Neural cell (in vitro differentiated cells): Measurements from ENCODE around the gene FCHSD2. TPM values are rescaled to one million over a fixed set of nuclear protein-coding genes. Genes with fewer than 3 reads are reported as not detected.

Experiments used
- H2AFZ ChIP-seq: fragments of 200-600, 300-800 bp; sonication (generic), shearing (Covaris generic); 2 replicates; pipeline ENCODE4 v1.6.0; 2014; ENCODE audit warnings: low read depth, mild to moderate bottlenecking, antibody characterized with exemption, low read length, moderate library complexity
- H3F3A ChIP-seq: fragments of 200-600 bp; shearing (Covaris generic); 2 replicates; pipeline ENCODE4 v1.6.1; 2016; ENCODE audit warnings: mild to moderate bottlenecking, moderate library complexity, mixed read lengths, antibody characterized with exemption, low read length; ENCODE audit not compliant: insufficient read depth, poor library complexity, severe bottlenecking
- H3K27ac ChIP-seq: fragments of 200-600, 300-800 bp; sonication (generic), shearing (Covaris generic); 2 replicates; pipeline ENCODE4 v1.5.1; 2014; ENCODE audit warnings: mild to moderate bottlenecking, low read length, moderate library complexity
- H3K27me3 ChIP-seq: fragments of 300-800, 200-600 bp; sonication (generic), shearing (Covaris generic); 2 replicates; pipeline ENCODE4 v1.6.0; 2014; ENCODE audit warnings: mild to moderate bottlenecking, low read depth, low read length, moderate library complexity; ENCODE audit not compliant: insufficient read depth
- H3K36me3 ChIP-seq: fragments of 300-800, 200-600 bp; sonication (generic), shearing (Covaris generic); 2 replicates; pipeline ENCODE4 v1.5.1; 2014; ENCODE audit warnings: mild to moderate bottlenecking, antibody characterized with exemption, low read length, moderate library complexity; ENCODE audit not compliant: insufficient read depth
- H3K4me2 ChIP-seq: fragments of 300-800, 200-600 bp; sonication (generic), shearing (Covaris generic); 2 replicates; pipeline ENCODE4 v1.6.0; 2014; ENCODE audit warnings: mild to moderate bottlenecking, low read length
- H3K4me3 ChIP-seq: fragments of 300-800, 200-600 bp; sonication (generic), shearing (Covaris generic); 2 replicates; pipeline ENCODE4 v1.5.1; 2014; ENCODE audit warnings: mild to moderate bottlenecking, low read length, moderate library complexity
- H3K79me2 ChIP-seq: fragments of 200-600 bp; shearing (Covaris generic); replicated peaks from 2 replicates; pipeline ENCODE4 v1.6.0; 2014; ENCODE audit warnings: mild to moderate bottlenecking, low read length, moderate library complexity; ENCODE audit not compliant: insufficient read depth
- H3K9ac ChIP-seq: fragments of 300-800, 200-600 bp; sonication (generic), shearing (Covaris generic); 2 replicates; pipeline ENCODE4 v1.6.1; 2016; ENCODE audit warnings: mild to moderate bottlenecking, low read length, mixed read lengths
- H3K9me2 ChIP-seq: fragments of 200-600 bp; shearing (Covaris generic); 2 replicates; pipeline ENCODE4 v1.6.1; 2016; ENCODE audit warnings: mild to moderate bottlenecking, low read length, mixed read lengths; ENCODE audit not compliant: insufficient read depth
- H3K9me3 ChIP-seq: fragments of 200-600, 300-800 bp; sonication (generic), shearing (Covaris generic); 2 replicates; pipeline ENCODE4 v1.6.1; 2016; ENCODE audit warnings: mild to moderate bottlenecking, mixed run types, low read length, moderate library complexity, mixed read lengths
- H4K20me1 ChIP-seq: fragments of 200-600 bp; shearing (Covaris generic); 2 replicates; pipeline ENCODE4 v1.6.1; 2016; ENCODE audit warnings: mild to moderate bottlenecking, mixed run types; ENCODE audit not compliant: insufficient read depth
- CTCF ChIP-seq: fragments of 450-650 bp; IDR thresholded peaks from 2 replicates; pipeline ENCODE4 v1.5.1; 2014; ENCODE audit warnings: antibody characterized with exemption, mild to moderate bottlenecking, moderate library complexity; ENCODE audit not compliant: poor library complexity, severe bottlenecking
- EP300 ChIP-seq: fragments of 450-650 bp; conservative IDR thresholded peaks from 2 replicates; pipeline ENCODE4 v1.6.1; 2014; ENCODE audit warnings: antibody characterized with exemption, mild to moderate bottlenecking, moderate library complexity; ENCODE audit not compliant: poor library complexity, severe bottlenecking
- EZH2 ChIP-seq: fragments of 200-600, 300-800 bp; shearing (Covaris generic), sonication (generic); IDR thresholded peaks from 2 replicates; pipeline ENCODE4 v1.6.1; 2014; ENCODE audit warnings: antibody characterized with exemption, low read length, borderline replicate concordance, mild to moderate bottlenecking; ENCODE audit not compliant: insufficient read depth, poor library complexity, severe bottlenecking
- MXI1 ChIP-seq: fragments of 450-650 bp; conservative IDR thresholded peaks from 2 replicates; pipeline ENCODE4 v1.6.1; 2014; ENCODE audit warnings: antibody characterized with exemption, mild to moderate bottlenecking; ENCODE audit not compliant: poor library complexity, severe bottlenecking
- POLR2AphosphoS5 ChIP-seq: IDR thresholded peaks from 2 replicates; pipeline ENCODE4 v1.6.1; 2012
- RAD21 ChIP-seq: fragments of 450-650 bp; conservative IDR thresholded peaks from 2 replicates; pipeline ENCODE4 v1.6.1; 2014; ENCODE audit warnings: antibody characterized with exemption, mild to moderate bottlenecking, moderate library complexity
- SMC3 ChIP-seq: fragments of 450-650 bp; conservative IDR thresholded peaks from 2 replicates; pipeline ENCODE4 v1.6.1; 2014; ENCODE audit warnings: antibody characterized with exemption, mild to moderate bottlenecking, moderate library complexity; ENCODE audit not compliant: poor library complexity
- TAF1 ChIP-seq: IDR thresholded peaks from 2 replicates; pipeline ENCODE4 v1.6.1; 2012; ENCODE audit warnings: low read depth
- polyA plus RNA-seq: library from polyadenylated mRNA; depleted of rRNA; stranded (reverse); fragments of >200 nt; gene quantifications from 2 replicates; pipeline ENCODE4 v1.2.3, GENCODE V29; 2014
- TF ChIP-seq, protein P1 (sequence below): IDR thresholded peaks from 2 replicates; pipeline ENCODE4 v1.6.1; 2012; ENCODE audit warnings: borderline replicate concordance

Gene FCHSD2
- polyA plus RNA-seq, 1 donor from 2014 or later, result 40.8 TPM

- no peaks in the 10 kb centered on the region for H3K9me3 ChIP-seq
- H3K9me2 ChIP-seq, result no peaks in the 10 kb centered on the region
- H3K79me2 ChIP-seq, result no peaks in the 10 kb centered on the region
- H2AFZ ChIP-seq, result no peak overlapping the region
- H3K36me3 ChIP-seq, result no peaks in the 10 kb centered on the region
- no peaks in the 10 kb centered on the region for H3F3A ChIP-seq
- no peak overlapping the region for H3K4me3 ChIP-seq
- H3K4me2 ChIP-seq, result no peak overlapping the region
- no peak overlapping the region for H3K9ac ChIP-seq
- no peaks in the 10 kb centered on the region for H3K27me3 ChIP-seq
- H4K20me1 ChIP-seq, result no peaks in the 10 kb centered on the region
- no peak for TF ChIP-seq TAF1
- TF ChIP-seq, protein P1, sequence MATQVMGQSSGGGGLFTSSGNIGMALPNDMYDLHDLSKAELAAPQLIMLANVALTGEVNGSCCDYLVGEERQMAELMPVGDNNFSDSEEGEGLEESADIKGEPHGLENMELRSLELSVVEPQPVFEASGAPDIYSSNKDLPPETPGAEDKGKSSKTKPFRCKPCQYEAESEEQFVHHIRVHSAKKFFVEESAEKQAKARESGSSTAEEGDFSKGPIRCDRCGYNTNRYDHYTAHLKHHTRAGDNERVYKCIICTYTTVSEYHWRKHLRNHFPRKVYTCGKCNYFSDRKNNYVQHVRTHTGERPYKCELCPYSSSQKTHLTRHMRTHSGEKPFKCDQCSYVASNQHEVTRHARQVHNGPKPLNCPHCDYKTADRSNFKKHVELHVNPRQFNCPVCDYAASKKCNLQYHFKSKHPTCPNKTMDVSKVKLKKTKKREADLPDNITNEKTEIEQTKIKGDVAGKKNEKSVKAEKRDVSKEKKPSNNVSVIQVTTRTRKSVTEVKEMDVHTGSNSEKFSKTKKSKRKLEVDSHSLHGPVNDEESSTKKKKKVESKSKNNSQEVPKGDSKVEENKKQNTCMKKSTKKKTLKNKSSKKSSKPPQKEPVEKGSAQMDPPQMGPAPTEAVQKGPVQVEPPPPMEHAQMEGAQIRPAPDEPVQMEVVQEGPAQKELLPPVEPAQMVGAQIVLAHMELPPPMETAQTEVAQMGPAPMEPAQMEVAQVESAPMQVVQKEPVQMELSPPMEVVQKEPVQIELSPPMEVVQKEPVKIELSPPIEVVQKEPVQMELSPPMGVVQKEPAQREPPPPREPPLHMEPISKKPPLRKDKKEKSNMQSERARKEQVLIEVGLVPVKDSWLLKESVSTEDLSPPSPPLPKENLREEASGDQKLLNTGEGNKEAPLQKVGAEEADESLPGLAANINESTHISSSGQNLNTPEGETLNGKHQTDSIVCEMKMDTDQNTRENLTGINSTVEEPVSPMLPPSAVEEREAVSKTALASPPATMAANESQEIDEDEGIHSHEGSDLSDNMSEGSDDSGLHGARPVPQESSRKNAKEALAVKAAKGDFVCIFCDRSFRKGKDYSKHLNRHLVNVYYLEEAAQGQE, result no peak
- TF ChIP-seq RAD21, result no peak
- TF ChIP-seq EP300, result no peak
- TF ChIP-seq MXI1, result no peak
- TF ChIP-seq EZH2, result no peak
- no peak overlapping the region for H3K27ac ChIP-seq
These were observed 212.9 kb downstream of the FCHSD2 start for GRCh38 chr11:72929256-72929655.

DNA sequence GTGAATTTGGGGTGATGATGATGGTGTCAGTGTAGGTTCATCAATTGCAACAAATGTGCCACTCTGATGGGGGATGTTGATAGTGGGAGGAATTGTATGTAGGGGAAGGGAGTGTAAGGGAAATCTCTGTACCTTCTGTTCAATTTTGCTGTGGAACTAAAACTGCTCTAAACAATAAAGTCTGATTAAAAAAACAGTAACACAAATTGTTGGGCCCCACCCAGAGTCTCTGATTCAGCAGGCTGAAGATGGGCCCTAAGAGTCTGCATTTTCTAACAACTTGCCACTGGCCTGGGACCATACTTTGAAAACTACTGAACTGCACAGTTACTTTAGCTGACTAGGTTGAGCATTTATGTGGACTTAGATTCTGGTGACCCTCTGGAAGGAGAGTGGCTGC, 214.7 kb downstream of the FCHSD2 start:
- no peaks in the 10 kb centered on the region for H3K79me2 ChIP-seq
- H3K27me3 ChIP-seq, result no peaks in the 10 kb centered on the region
- H3K4me2 ChIP-seq, result no peak overlapping the region
- no peaks in the 10 kb centered on the region for H3K9me2 ChIP-seq
- TF ChIP-seq EP300 (no peak), EZH2 (no peak), POLR2AphosphoS5 (no peak), TAF1 (no peak), MXI1 (no peak), RAD21 (no peak), SMC3 (no peak), CTCF (no peak)
- TF ChIP-seq, protein P1, result no peak
- H3K36me3 ChIP-seq, result no peaks in the 10 kb centered on the region
- H3K9ac ChIP-seq, result no peak overlapping the region
- H3K9me3 ChIP-seq, result no peaks in the 10 kb centered on the region
- no peak overlapping the region for H3K27ac ChIP-seq
- H3K4me3 ChIP-seq, result no peak overlapping the region
- no peak overlapping the region for H2AFZ ChIP-seq
- H3F3A ChIP-seq, result no peaks in the 10 kb centered on the region
- no peaks in the 10 kb centered on the region for H4K20me1 ChIP-seq
